ENCODE measurements around the gene F2R.

- no peak for TF ChIP-seq GATA3 (IDR thresholded peaks at IDR 0.05; ENCODE audit: low read depth, low read length)
- no peak for TF ChIP-seq GATA2 (IDR thresholded peaks at IDR 0.05; ENCODE audit: low read depth, low read length)
These were observed 31.0 kb upstream of the F2R start for GRCh38 chr5:76684756-76685519.
